Measurements from ENCODE around the gene BBS2.

Gene BBS2

GRCh38 chr16:56488035-56488434 lies 31.8 kb downstream of the BBS2 start:
- DNase-seq (ENCODE audit: low read depth): no peak
- H3K4me3 ChIP-seq (ENCODE audit: low read depth, low read length): no peak overlapping the region
- TF ChIP-seq CTCF (conservative IDR thresholded peaks at IDR 0.05; ENCODE audit: low read depth, low read length): no peak

- DNase-seq (ENCODE audit: low read depth): no peak
- no peak overlapping the region for H3K4me3 ChIP-seq (ENCODE audit: low read depth, low read length)
- TF ChIP-seq CTCF (conservative IDR thresholded peaks at IDR 0.05; ENCODE audit: low read depth, low read length): no peak
These were observed 36.4 kb downstream of the BBS2 start for GRCh38 chr16:56483394-56483793.

- TF ChIP-seq CTCF (conservative IDR thresholded peaks at IDR 0.05; ENCODE audit: low read depth, low read length): no peak
- no peak overlapping the region for H3K4me3 ChIP-seq (ENCODE audit: low read depth, low read length)
- DNase-seq (ENCODE audit: low read depth): no peak
These were observed 37.1 kb downstream of the BBS2 start for GRCh38 chr16:56482683-56483236.

GRCh38 chr16:56481468-56482122 lies 38.2 kb downstream of the BBS2 start:
- H3K4me3 ChIP-seq (ENCODE audit: low read depth, low read length): no peak overlapping the region
- peak; percentile 87 for DNase-seq (ENCODE audit: low read depth)
- no peak for TF ChIP-seq CTCF (conservative IDR thresholded peaks at IDR 0.05; ENCODE audit: low read depth, low read length)

GRCh38 chr16:56480776-56481467 lies 38.9 kb downstream of the BBS2 start:
- no peak for TF ChIP-seq CTCF (conservative IDR thresholded peaks at IDR 0.05; ENCODE audit: low read depth, low read length)
- no peak overlapping the region for H3K4me3 ChIP-seq (ENCODE audit: low read depth, low read length)
- no peak for DNase-seq (ENCODE audit: low read depth)

GRCh38 chr16:56479469-56479868 lies 40.4 kb downstream of the BBS2 start:
- no peak overlapping the region for H3K4me3 ChIP-seq (ENCODE audit: low read depth, low read length)
- no peak for DNase-seq (ENCODE audit: low read depth)
- no peak for TF ChIP-seq CTCF (conservative IDR thresholded peaks at IDR 0.05; ENCODE audit: low read depth, low read length)

All from choroid plexus epithelial cell (primary cell).